Liver (tissue), 9 donors: ENCODE measurements around the gene SKAP1. TPM values are rescaled to one million over a fixed set of nuclear protein-coding genes. Genes with fewer than 3 reads are reported as not detected.
"Not testable (repeated sequence)": the region's sequence is repeated elsewhere in the genome, so short reads cannot be mapped to it uniquely, and the experiment has no call there.

ENCODE experiments used
- DNase-seq: peaks from one replicate; pipeline ENCODE4 v3.0.0-alpha.2; 2017; ENCODE audit warnings: low spot score
- H3K27ac ChIP-seq, 2 donors: one replicate each; pipeline ENCODE4 v1.7.0; 2013; ENCODE audit warnings: inconsistent platforms in 2 of 2, low read length in 2 of 2, control low read depth in 1 of 2, low read depth in 1 of 2, mild to moderate bottlenecking in 1 of 2
- H3K27me3 ChIP-seq, 4 donors: one replicate each; pipeline versions ENCODE4 v1.6.1 to v1.7.0; 2013; ENCODE audit warnings: low read length in 3 of 4, inconsistent platforms in 1 of 4, mild to moderate bottlenecking in 1 of 4, moderate library complexity in 1 of 4; ENCODE audit not compliant: control insufficient read depth in 4 of 4, insufficient read depth in 4 of 4
- H3K36me3 ChIP-seq, 4 donors: one replicate each; pipeline versions ENCODE4 v1.6.1 to v1.7.0; 2013; ENCODE audit warnings: low read length in 3 of 4, mild to moderate bottlenecking in 3 of 4, low read depth in 1 of 4, moderate library complexity in 1 of 4; ENCODE audit not compliant: control insufficient read depth in 4 of 4, insufficient read depth in 3 of 4
- H3K4me1 ChIP-seq, 4 donors: one replicate each; pipeline versions ENCODE4 v1.6.1 to v1.7.0; 2013; ENCODE audit warnings: low read length in 3 of 4, mild to moderate bottlenecking in 3 of 4, moderate library complexity in 1 of 4; ENCODE audit not compliant: control insufficient read depth in 4 of 4, insufficient read depth in 4 of 4
- H3K4me3 ChIP-seq, 3 donors: one replicate each; pipeline versions ENCODE4 v1.6.1 to v1.7.0; 2013; ENCODE audit warnings: low read length in 3 of 3, control low read depth in 1 of 3, low read depth in 1 of 3, mild to moderate bottlenecking in 1 of 3
- H3K9ac ChIP-seq, 2 donors: one replicate each; pipeline ENCODE4 v1.7.0; 2013; ENCODE audit warnings: low read length in 2 of 2, mild to moderate bottlenecking in 2 of 2, moderate library complexity in 2 of 2, control low read depth in 1 of 2, low read depth in 1 of 2
- H3K9me3 ChIP-seq, 4 donors: one replicate each; pipeline versions ENCODE4 v1.6.1 to v1.7.0; 2013; ENCODE audit warnings: low read length in 3 of 4; ENCODE audit not compliant: control insufficient read depth in 4 of 4
- EGR1 ChIP-seq, 2 donors: IDR thresholded peaks; 2 replicates each; pipeline ENCODE4 v1.6.1; 2016 to 2018; ENCODE audit warnings: antibody characterized with exemption in 2 of 2, low read depth in 2 of 2
- FOXA1 ChIP-seq: IDR thresholded peaks from 2 replicates; pipeline ENCODE4 v1.6.1; 2016; ENCODE audit warnings: antibody characterized with exemption
- FOXA2 ChIP-seq: IDR thresholded peaks from 2 replicates; pipeline ENCODE4 v1.6.1; 2016; ENCODE audit warnings: antibody characterized with exemption
- GABPA ChIP-seq, 2 donors: IDR thresholded peaks in 1 of 2; conservative IDR thresholded peaks in 1 of 2; 2 replicates each; pipeline ENCODE4 v1.6.1; 2016; ENCODE audit warnings: antibody characterized with exemption in 2 of 2, mild to moderate bottlenecking in 1 of 2, moderate library complexity in 1 of 2
- HNF4A ChIP-seq, 2 donors: conservative IDR thresholded peaks; 2 replicates each; pipeline ENCODE4 v1.6.1; 2016; ENCODE audit warnings: antibody characterized with exemption in 2 of 2, mild to moderate bottlenecking in 2 of 2
- HNF4G ChIP-seq: IDR thresholded peaks from 2 replicates; pipeline ENCODE4 v1.6.1; 2016; ENCODE audit warnings: antibody characterized with exemption
- JUND ChIP-seq, 2 donors: IDR thresholded peaks; 2 replicates each; pipeline ENCODE4 v1.6.1; 2016; ENCODE audit warnings: antibody characterized with exemption in 2 of 2
- NR2F2 ChIP-seq: IDR thresholded peaks from 2 replicates; pipeline ENCODE4 v1.6.1; 2016; ENCODE audit warnings: antibody characterized with exemption
- RAD21 ChIP-seq, 2 donors: IDR thresholded peaks; 2 replicates each; pipeline ENCODE4 v1.6.1; 2016; ENCODE audit warnings: antibody characterized with exemption in 2 of 2, mild to moderate bottlenecking in 2 of 2
- RXRA ChIP-seq, 2 donors: IDR thresholded peaks; 2 replicates each; pipeline ENCODE4 v1.6.1; 2017 to 2018; ENCODE audit warnings: antibody characterized with exemption in 2 of 2, mild to moderate bottlenecking in 1 of 2
- SP1 ChIP-seq: IDR thresholded peaks from 2 replicates; pipeline ENCODE4 v1.6.1; 2018; ENCODE audit warnings: antibody characterized with exemption, mild to moderate bottlenecking
- TAF1 ChIP-seq: conservative IDR thresholded peaks from 2 replicates; pipeline ENCODE4 v1.6.1; 2016; ENCODE audit warnings: antibody characterized with exemption, mild to moderate bottlenecking
- YY1 ChIP-seq: IDR thresholded peaks from 2 replicates; pipeline ENCODE4 v1.6.1; 2016; ENCODE audit warnings: antibody characterized with exemption, mild to moderate bottlenecking
- WGBS: extraction: QIAGEN DNeasy Blood & Tissue Kit; methylation state at CpG from one replicate; pipeline ENCODE4 v1.1.7; 2013; 5-methylcytosine and 5-hydroxymethylcytosine counted together
- polyA plus RNA-seq, 2 donors: library from polyadenylated mRNA; stranded (reverse) in 1 of 2; unstranded in 1 of 2; fragments of 200-250 nt in 1 of 2; fragments of >200 nt in 1 of 2; fragmentation: Nextera tagmentation in 1 of 2; extraction: Ambion mirVana in 1 of 2; gene quantifications; one replicate each; pipeline versions ENCODE4 v1.2.1 to v1.2.3, GENCODE V29; 2013 to 2015
- total RNA-seq, 2 donors: library from RNA; depleted of rRNA; stranded (reverse); fragments of >200 nt; gene quantifications; one replicate each; pipeline ENCODE4 v1.2.3, GENCODE V29; 2014
- TF ChIP-seq, protein P1 (sequence below): IDR thresholded peaks from 2 replicates; pipeline ENCODE4 v1.6.1; 2016; ENCODE audit warnings: antibody characterized with exemption
- TF ChIP-seq, protein P2 (sequence below): IDR thresholded peaks from 2 replicates; pipeline ENCODE4 v1.6.1; 2016; ENCODE audit warnings: antibody characterized with exemption
- TF ChIP-seq, protein P3 (sequence below): IDR thresholded peaks from 2 replicates; pipeline ENCODE4 v1.6.1; 2016; ENCODE audit warnings: antibody characterized with exemption, mild to moderate bottlenecking
- TF ChIP-seq, protein P4 (sequence below): fragments of 150-350 bp; IDR thresholded peaks from 2 replicates; pipeline ENCODE4 v1.5.1; 2017; ENCODE audit warnings: improper control_type of control experiment, low read depth, low read length; ENCODE audit not compliant: missing input control
- TF ChIP-seq, protein P5 (sequence below): IDR thresholded peaks from 2 replicates; pipeline ENCODE4 v1.6.1; 2016; ENCODE audit warnings: antibody characterized with exemption
- donor health status: healthy.
- donor health status: healthy.
- donor health status: healthy.
- donor health status: healthy.
- donor health status: healthy.

The SKAP1 gene
- total and polyA plus RNA-seq, 4 donors, result 2.5 to 20.8 (median 11.3) TPM

DNA sequence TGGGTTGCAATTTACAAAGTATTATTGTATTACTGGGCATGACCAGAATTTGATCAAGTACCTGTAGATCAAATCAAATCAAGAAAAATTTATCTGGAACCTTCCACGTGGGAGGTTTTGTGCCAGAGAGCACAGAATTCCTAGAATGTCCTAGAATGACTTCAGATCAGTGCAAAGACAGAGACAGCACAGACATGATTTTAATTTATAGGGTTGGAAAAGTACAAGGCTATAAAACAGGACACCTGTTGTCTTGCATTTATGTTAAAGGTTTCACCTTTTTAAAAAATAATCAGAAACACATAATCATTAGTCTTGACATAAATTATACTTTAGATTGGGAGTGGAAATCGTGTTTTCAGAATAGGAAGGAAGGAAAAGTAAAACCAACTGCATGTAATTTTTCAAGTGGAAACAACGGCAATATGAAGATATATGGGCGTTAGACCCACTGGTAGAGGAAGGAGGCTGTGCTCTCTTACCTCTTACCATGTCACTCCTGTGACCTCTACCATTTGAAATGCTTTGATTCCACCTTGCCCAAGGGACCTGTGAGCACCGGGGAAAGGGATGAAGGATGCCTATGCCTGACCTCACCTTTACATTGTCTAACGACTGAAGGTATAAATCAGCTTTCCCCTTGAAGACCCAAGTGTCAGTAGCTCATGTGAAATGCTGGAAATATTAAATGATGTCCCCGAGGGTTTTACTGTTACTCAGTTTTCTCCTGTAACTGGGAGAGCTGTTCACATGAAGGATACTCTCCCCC, 222.1 kb downstream of the SKAP1 start:
- Histone ChIP-seq H3K27me3 (no peaks in the 10 kb centered on the region), H3K4me1 (no peaks in the 10 kb centered on the region), H3K9ac (no peak overlapping the region), H3K9me3 (no peaks in the 10 kb centered on the region), H3K4me3 (no peak overlapping the region), H3K36me3 (no peaks in the 10 kb centered on the region), H3K27ac (no peak overlapping the region)
- WGBS, result 68% methylated on average over 7 of the region's 7 CpGs
- TF ChIP-seq, protein P1, sequence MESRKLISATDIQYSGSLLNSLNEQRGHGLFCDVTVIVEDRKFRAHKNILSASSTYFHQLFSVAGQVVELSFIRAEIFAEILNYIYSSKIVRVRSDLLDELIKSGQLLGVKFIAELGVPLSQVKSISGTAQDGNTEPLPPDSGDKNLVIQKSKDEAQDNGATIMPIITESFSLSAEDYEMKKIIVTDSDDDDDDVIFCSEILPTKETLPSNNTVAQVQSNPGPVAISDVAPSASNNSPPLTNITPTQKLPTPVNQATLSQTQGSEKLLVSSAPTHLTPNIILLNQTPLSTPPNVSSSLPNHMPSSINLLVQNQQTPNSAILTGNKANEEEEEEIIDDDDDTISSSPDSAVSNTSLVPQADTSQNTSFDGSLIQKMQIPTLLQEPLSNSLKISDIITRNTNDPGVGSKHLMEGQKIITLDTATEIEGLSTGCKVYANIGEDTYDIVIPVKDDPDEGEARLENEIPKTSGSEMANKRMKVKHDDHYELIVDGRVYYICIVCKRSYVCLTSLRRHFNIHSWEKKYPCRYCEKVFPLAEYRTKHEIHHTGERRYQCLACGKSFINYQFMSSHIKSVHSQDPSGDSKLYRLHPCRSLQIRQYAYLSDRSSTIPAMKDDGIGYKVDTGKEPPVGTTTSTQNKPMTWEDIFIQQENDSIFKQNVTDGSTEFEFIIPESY, result no peak
- TF ChIP-seq SP1 (no peak), JUND (IDR thresholded peaks at IDR 0.05) (no peak), EGR1 (IDR thresholded peaks at IDR 0.05; ENCODE audit: low read depth in 2 of 2) (no peak), RXRA (IDR thresholded peaks at IDR 0.05) (no peak), YY1 (no peak), GABPA (IDR thresholded peaks at IDR 0.05 in 1 of 2, conservative IDR thresholded peaks at IDR 0.05 in 1 of 2) (no peak), FOXA1 (no peak), FOXA2 (no peak), HNF4A (conservative IDR thresholded peaks at IDR 0.05) (no peak), HNF4G (no peak), NR2F2 (no peak), RAD21 (IDR thresholded peaks at IDR 0.05) (no peak)
- TF ChIP-seq, protein P2, sequence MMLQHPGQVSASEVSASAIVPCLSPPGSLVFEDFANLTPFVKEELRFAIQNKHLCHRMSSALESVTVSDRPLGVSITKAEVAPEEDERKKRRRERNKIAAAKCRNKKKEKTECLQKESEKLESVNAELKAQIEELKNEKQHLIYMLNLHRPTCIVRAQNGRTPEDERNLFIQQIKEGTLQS, result no peak
- DNase-seq, result no peak

DNA sequence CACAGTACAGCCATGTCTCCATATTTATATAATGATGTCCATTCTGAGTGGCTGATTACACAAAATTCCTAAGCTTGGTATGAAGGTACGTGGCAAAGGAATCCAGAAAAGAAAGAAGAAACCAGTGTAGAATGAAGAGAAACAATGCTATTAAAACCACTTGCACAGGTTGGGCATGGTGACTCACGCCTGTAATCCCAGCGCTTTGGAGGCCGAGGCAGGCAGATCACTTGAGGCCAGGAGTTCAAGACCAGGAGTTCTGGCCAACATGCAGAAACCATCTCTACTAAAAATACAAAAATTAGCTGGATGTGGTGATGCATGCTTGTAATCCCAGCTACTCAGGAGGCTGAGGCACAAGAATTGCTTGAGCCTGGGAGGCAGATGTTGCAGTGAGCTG, 223.0 kb downstream of the SKAP1 start:
- H3K4me1 ChIP-seq, H3K9me3 ChIP-seq, H3K36me3 ChIP-seq, DNase-seq, H3K27ac ChIP-seq, H3K9ac ChIP-seq, H3K4me3 ChIP-seq, H3K27me3 ChIP-seq: not testable (repeated sequence)
- WGBS, result 98% methylated on average over 4 of the region's 4 CpGs

DNA sequence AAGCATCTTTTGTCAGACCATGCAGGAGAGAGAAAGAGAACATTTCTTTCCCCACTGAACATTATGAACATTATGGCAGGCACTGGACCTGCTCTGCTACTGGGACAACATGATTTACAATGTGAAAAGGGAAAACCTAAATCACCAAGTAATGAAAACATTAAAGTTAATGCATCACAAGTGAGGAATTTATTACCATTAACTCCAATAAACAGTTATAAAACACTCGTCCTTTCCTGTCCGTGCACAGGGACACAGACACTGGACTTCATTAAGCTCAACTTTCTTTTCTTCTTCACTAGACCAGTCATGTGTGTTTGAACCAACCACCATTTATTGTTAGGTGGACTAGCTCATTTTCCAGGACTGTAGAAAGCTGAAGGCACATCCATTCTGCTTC, 227.1 kb downstream of the SKAP1 start:
- H3K9me3 ChIP-seq, result no peaks in the 10 kb centered on the region
- WGBS, result 89% methylated on average over 2 of the region's 2 CpGs
- no peak overlapping the region for H3K9ac ChIP-seq
- H3K27me3 ChIP-seq, result no peaks in the 10 kb centered on the region
- H3K27ac ChIP-seq, result no peak overlapping the region
- peaks cover 0 to 6% (median 3%) of the 10 kb centered on the region in 4 donors for H3K4me1 ChIP-seq
- DNase-seq, result no peak
- no peak overlapping the region for H3K4me3 ChIP-seq
- no peaks in the 10 kb centered on the region for H3K36me3 ChIP-seq
- TF ChIP-seq TAF1 (no peak), GABPA (IDR thresholded peaks at IDR 0.05 in 1 of 2, conservative IDR thresholded peaks at IDR 0.05 in 1 of 2) (no peak), FOXA2 (no peak), EGR1 (IDR thresholded peaks at IDR 0.05; ENCODE audit: low read depth in 2 of 2) (no peak), NR2F2 (no peak), RAD21 (IDR thresholded peaks at IDR 0.05) (no peak), YY1 (no peak), JUND (IDR thresholded peaks at IDR 0.05) (no peak), HNF4A (conservative IDR thresholded peaks at IDR 0.05) (no peak)
- TF ChIP-seq, protein P3, sequence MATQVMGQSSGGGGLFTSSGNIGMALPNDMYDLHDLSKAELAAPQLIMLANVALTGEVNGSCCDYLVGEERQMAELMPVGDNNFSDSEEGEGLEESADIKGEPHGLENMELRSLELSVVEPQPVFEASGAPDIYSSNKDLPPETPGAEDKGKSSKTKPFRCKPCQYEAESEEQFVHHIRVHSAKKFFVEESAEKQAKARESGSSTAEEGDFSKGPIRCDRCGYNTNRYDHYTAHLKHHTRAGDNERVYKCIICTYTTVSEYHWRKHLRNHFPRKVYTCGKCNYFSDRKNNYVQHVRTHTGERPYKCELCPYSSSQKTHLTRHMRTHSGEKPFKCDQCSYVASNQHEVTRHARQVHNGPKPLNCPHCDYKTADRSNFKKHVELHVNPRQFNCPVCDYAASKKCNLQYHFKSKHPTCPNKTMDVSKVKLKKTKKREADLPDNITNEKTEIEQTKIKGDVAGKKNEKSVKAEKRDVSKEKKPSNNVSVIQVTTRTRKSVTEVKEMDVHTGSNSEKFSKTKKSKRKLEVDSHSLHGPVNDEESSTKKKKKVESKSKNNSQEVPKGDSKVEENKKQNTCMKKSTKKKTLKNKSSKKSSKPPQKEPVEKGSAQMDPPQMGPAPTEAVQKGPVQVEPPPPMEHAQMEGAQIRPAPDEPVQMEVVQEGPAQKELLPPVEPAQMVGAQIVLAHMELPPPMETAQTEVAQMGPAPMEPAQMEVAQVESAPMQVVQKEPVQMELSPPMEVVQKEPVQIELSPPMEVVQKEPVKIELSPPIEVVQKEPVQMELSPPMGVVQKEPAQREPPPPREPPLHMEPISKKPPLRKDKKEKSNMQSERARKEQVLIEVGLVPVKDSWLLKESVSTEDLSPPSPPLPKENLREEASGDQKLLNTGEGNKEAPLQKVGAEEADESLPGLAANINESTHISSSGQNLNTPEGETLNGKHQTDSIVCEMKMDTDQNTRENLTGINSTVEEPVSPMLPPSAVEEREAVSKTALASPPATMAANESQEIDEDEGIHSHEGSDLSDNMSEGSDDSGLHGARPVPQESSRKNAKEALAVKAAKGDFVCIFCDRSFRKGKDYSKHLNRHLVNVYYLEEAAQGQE, result no peak
- TF ChIP-seq, protein P4, sequence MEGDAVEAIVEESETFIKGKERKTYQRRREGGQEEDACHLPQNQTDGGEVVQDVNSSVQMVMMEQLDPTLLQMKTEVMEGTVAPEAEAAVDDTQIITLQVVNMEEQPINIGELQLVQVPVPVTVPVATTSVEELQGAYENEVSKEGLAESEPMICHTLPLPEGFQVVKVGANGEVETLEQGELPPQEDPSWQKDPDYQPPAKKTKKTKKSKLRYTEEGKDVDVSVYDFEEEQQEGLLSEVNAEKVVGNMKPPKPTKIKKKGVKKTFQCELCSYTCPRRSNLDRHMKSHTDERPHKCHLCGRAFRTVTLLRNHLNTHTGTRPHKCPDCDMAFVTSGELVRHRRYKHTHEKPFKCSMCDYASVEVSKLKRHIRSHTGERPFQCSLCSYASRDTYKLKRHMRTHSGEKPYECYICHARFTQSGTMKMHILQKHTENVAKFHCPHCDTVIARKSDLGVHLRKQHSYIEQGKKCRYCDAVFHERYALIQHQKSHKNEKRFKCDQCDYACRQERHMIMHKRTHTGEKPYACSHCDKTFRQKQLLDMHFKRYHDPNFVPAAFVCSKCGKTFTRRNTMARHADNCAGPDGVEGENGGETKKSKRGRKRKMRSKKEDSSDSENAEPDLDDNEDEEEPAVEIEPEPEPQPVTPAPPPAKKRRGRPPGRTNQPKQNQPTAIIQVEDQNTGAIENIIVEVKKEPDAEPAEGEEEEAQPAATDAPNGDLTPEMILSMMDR, result no peak
- TF ChIP-seq, protein P5, sequence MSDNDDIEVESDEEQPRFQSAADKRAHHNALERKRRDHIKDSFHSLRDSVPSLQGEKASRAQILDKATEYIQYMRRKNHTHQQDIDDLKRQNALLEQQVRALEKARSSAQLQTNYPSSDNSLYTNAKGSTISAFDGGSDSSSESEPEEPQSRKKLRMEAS, result no peak
